GM12878 (cell line): ENCODE measurements around the gene ELMO2. TPM values are rescaled to one million over a fixed set of nuclear protein-coding genes. Genes with fewer than 3 reads are reported as not detected.

Experiments
- ATAC-seq: fragments of 200-7000 bp; cut with Tn5 transposase; 3 replicates; pipeline ENCODE4 v1.9.1; 2020; ENCODE audit warnings: mild to moderate bottlenecking, moderate library complexity
- BruUV-seq: library from RNA; stranded (reverse); fragments of 400-500 nt; replicated peaks from 2 replicates; lab custom pipeline; 2021; lab: Mats Ljungman, UMichigan
- CTCF ChIA-PET: fragments of 300-600 bp; sonication (Branson Sonifier 250); formaldehyde crosslinking; extraction: SDS; loops from one replicate; lab custom pipeline; 2021; ENCODE audit warnings: inconsistent platforms; lab: Yijun Ruan, JAX
- POLR2A ChIA-PET: fragments of 350-600 bp; formaldehyde crosslinking; extraction: SDS; loops from one replicate; lab custom pipeline; 2021; ENCODE audit warnings: inconsistent platforms; lab: Charles Lee
- RAD21 ChIA-PET: fragments of 300-600 bp; sonication (Branson Sonifier 250); formaldehyde crosslinking; loops from one replicate; lab custom pipeline; 2023; ENCODE audit warnings: antibody characterized with exemption; ENCODE audit not compliant: unreplicated experiment; lab: Charles Lee
- SMC1A ChIA-PET: fragments of 300-600 bp; sonication (Branson Sonifier 250); formaldehyde crosslinking; loops from one replicate; lab custom pipeline; 2023; ENCODE audit not compliant: unreplicated experiment, uncharacterized antibody; lab: Charles Lee
- DNase-seq: peaks from one replicate; pipeline ENCODE4 v3.0.0-alpha.2; 2011; ENCODE audit warnings: low read depth, low spot score
- FAIRE-seq: peaks from 3 replicates; lab custom pipeline; 2011; peaks lifted over from hg19 to GRCh38; lab: Jason Lieb, UNC
- H2AFZ ChIP-seq: 2 replicates; pipeline ENCODE4 v1.6.0; 2011; ENCODE audit warnings: low read depth, low read length, control low read depth; ENCODE audit not compliant: control insufficient read depth
- H3K27ac ChIP-seq: 2 replicates; pipeline ENCODE4 v1.5.1; 2011; ENCODE audit warnings: control low read depth; ENCODE audit not compliant: control insufficient read depth, insufficient read depth
- H3K27me3 ChIP-seq, 2 experiments: replicated peaks in 1 of 2; 2 replicates each; pipeline versions ENCODE4 v1.6.0 to v1.6.1; 2011; ENCODE audit warnings: low read length in 1 of 2; ENCODE audit not compliant: control insufficient read depth in 2 of 2, insufficient read depth in 2 of 2
- H3K36me3 ChIP-seq, 2 experiments: 2 replicates each; pipeline ENCODE4 v1.5.1; 2011; ENCODE audit warnings: low read length in 1 of 2; ENCODE audit not compliant: control insufficient read depth in 2 of 2, insufficient read depth in 2 of 2
- H3K4me1 ChIP-seq: 2 replicates; pipeline ENCODE4 v1.6.1; 2011; ENCODE audit warnings: mild to moderate bottlenecking, low read length, moderate library complexity, mixed read lengths; ENCODE audit not compliant: control insufficient read depth, insufficient read depth
- H3K4me2 ChIP-seq: 2 replicates; pipeline ENCODE4 v1.6.0; 2011; ENCODE audit warnings: control low read depth; ENCODE audit not compliant: control insufficient read depth, insufficient read depth
- H3K4me3 ChIP-seq: fragments of 200-600 bp; sonication (generic); 2 replicates; pipeline ENCODE4 v1.5.1; 2016
- H3K79me2 ChIP-seq: 2 replicates; pipeline ENCODE4 v1.6.0; 2011; ENCODE audit warnings: low read length; ENCODE audit not compliant: control insufficient read depth, insufficient read depth
- H3K9ac ChIP-seq: 2 replicates; pipeline ENCODE4 v1.8.0; 2011; ENCODE audit warnings: low read length, control low read depth, mixed read lengths; ENCODE audit not compliant: control insufficient read depth, insufficient read depth
- H3K9me3 ChIP-seq: replicated peaks from 3 replicates; pipeline ENCODE4 v1.5.1; 2011; ENCODE audit warnings: mild to moderate bottlenecking, low read length; ENCODE audit not compliant: control insufficient read depth, insufficient read depth
- H4K20me1 ChIP-seq: 2 replicates; pipeline ENCODE4 v1.6.0; 2011; ENCODE audit not compliant: control insufficient read depth, insufficient read depth
- E2F4 ChIP-seq: IDR thresholded peaks from 2 replicates; pipeline ENCODE4 v1.6.1; 2012; ENCODE audit warnings: low read depth, low read length, improper control_type of control experiment
- HDAC6 ChIP-seq: fragments of 200-600 bp; sonication (generic); IDR thresholded peaks from one replicate; pipeline ENCODE4 v1.8.0; 2017; ENCODE audit warnings: antibody characterized with exemption; ENCODE audit not compliant: unreplicated experiment
- MTA3 ChIP-seq: IDR thresholded peaks from 2 replicates; pipeline ENCODE4 v1.6.1; 2012; ENCODE audit warnings: low read length, inconsistent platforms, borderline replicate concordance
- MYC ChIP-seq: IDR thresholded peaks from 2 replicates; pipeline ENCODE4 v1.6.1; 2011; ENCODE audit warnings: mild to moderate bottlenecking, low read length, moderate library complexity, inconsistent platforms; ENCODE audit not compliant: insufficient read depth, insufficient replicate concordance, insufficient read length, severe bottlenecking
- RAD21 ChIP-seq: IDR thresholded peaks from 2 replicates; pipeline ENCODE4 v1.6.1; 2011; ENCODE audit warnings: mild to moderate bottlenecking, low read depth, low read length, moderate library complexity; ENCODE audit not compliant: insufficient read depth
- RCOR1 ChIP-seq: conservative IDR thresholded peaks from 2 replicates; pipeline ENCODE4 v1.6.1; 2012; ENCODE audit warnings: low read depth, low read length, improper control_type of control experiment
- TAF1 ChIP-seq: IDR thresholded peaks from 2 replicates; pipeline ENCODE4 v1.6.1; 2011; ENCODE audit warnings: mild to moderate bottlenecking, low read depth, low read length, borderline replicate concordance
- WRNIP1 ChIP-seq: IDR thresholded peaks from 2 replicates; pipeline ENCODE4 v1.6.1; 2011; ENCODE audit warnings: low read depth, low read length, improper control_type of control experiment, borderline replicate concordance
- ZBTB33 ChIP-seq: fragments of 450-650 bp; IDR thresholded peaks from 2 replicates; pipeline ENCODE4 v1.6.1; 2017; ENCODE audit warnings: mild to moderate bottlenecking
- WGBS: methylation state at CpG from one replicate; pipeline ENCODE4 v1.1.6; 2016; ENCODE audit warnings: low lambda C conversion rate; ENCODE audit not compliant: insufficient replicate concordance, insufficient coverage; ENCODE audit errors: missing lambda C conversion rate; 5-methylcytosine and 5-hydroxymethylcytosine counted together
- in situ Hi-C: fragments of 300-500 bp; cut with MboI; formaldehyde crosslinking; loops from 9 replicates; pipeline ENCODE4 v1.14.3; 2018; ENCODE audit warnings: mixed read lengths
- intact Hi-C: fragments of 100-400 bp; cut with micrococcal nuclease; formaldehyde crosslinking; loops from one replicate; pipeline ENCODE4 v1.14.2; 2022; ENCODE audit not compliant: unreplicated experiment
- polyA plus RNA-seq, 11 experiments: library from polyadenylated mRNA; depleted of rRNA in 4 of 11; unstranded in 6 of 11; stranded (reverse) in 5 of 11; fragments of >200 nt; fragmentation: Nextera tagmentation in 4 of 11; fragmentation: Illumina TruSeq in 1 of 11; extraction: Ambion mirVana in 4 of 11; extraction: Trizol in 1 of 11; gene quantifications; 1 replicate in 1 of 11; 2 replicates in 10 of 11; pipeline versions ENCODE4 v1.2.1 to v1.2.3, GENCODE V29; 2011 to 2016; ENCODE audit warnings: inconsistent platforms in 2 of 11, missing spikeins in 2 of 11, low read depth in 1 of 11
- total RNA-seq, 4 experiments: library from RNA; depleted of rRNA in 3 of 4; stranded (reverse); fragments of >200 nt in 3 of 4; fragmentation: Illumina TruSeq in 1 of 4; extraction: Trizol in 1 of 4; gene quantifications; 2 replicates each; pipeline versions ENCODE4 v1.2.1 to v1.2.3, GENCODE V29; 2013 to 2021

The ELMO2 gene
- total and polyA plus RNA-seq, 10 of the 15 experiments (the other 5 are each of a cell fraction or from before 2014, with no cell fraction given), result 14.2 to 40.2 (median 37.6) TPM

GRCh38 chr20:46400253-46400652 lies 6.2 kb downstream of the ELMO2 start:
- Histone ChIP-seq H3K9ac (no peak overlapping the region), H3K4me3 (0 out of 2 replicates have a peak overlapping the region, but pooled peaks have one; percentile 26), H3K27me3 (no peaks in the 10 kb centered on the region), H3K4me2 (peak overlapping the region; percentile 90; the same call in 1 of the 2 replicates), H3K27ac (peak overlapping the region; percentile 22), H4K20me1 (no peaks in the 10 kb centered on the region; the same call in 1 of the 2 replicates), H3K79me2 (peaks cover 58% of the 10 kb centered on the region), H3K9me3 (no peaks in the 10 kb centered on the region), H2AFZ (no peak overlapping the region), H3K4me1 (peaks cover 49% of the 10 kb centered on the region), H3K36me3 (peaks cover 0 to 3% of the 10 kb centered on the region in 2 experiments; a peak in 3 of 4 replicates)
- no peak for DNase-seq
- intact Hi-C loops (no loop called here), in situ Hi-C loops (loop anchor here (5.0 kb wide), 1 partner anchor 33 kb away; no protein-coding TSS in a partner anchor)
- BruUV-seq, result no TSS peak
- ATAC-seq, result 0 out of 3 replicates have a peak, but pooled peaks have one; percentile 14
- ChIA-PET RAD21 (interaction anchor here (0.8 to 1.3 kb wide), 2 partner anchors 17 to 32 kb away, joined by 3 read pairs; no protein-coding TSS in a partner anchor), SMC1A (interaction anchor here (1.3 kb wide), 1 partner anchor 51 kb away, joined by 7 read pairs; no protein-coding TSS in a partner anchor), POLR2A (interaction anchor here (0.9 to 1.5 kb wide), 2 partner anchors 35 to 51 kb away, joined by 3 to 5 read pairs; no protein-coding TSS in a partner anchor), CTCF (interaction anchor here (0.6 to 2.1 kb wide), 7 partner anchors 18 to 411 kb away, joined by 4 to 7 read pairs (median 5); no protein-coding TSS in a partner anchor)
- FAIRE-seq, result no peak
- TF ChIP-seq MTA3, result no peak
- no peak for TF ChIP-seq HDAC6
- no peak for TF ChIP-seq E2F4
- TF ChIP-seq ZBTB33, result no peak
- TF ChIP-seq RAD21, result no peak
- no peak for TF ChIP-seq RCOR1
- TF ChIP-seq TAF1, result no peak
- no peak for TF ChIP-seq MYC
- TF ChIP-seq WRNIP1, result no peak
- WGBS, result 79% methylated on average over 4 of the region's 4 CpGs
